RWPE1 (cell line): ENCODE results near the gene ELAVL1.

Experiments used
- CTCF ChIA-PET: fragments of 350-600 bp; sonication (Branson Sonifier 250); formaldehyde crosslinking; extraction: SDS; loops from one replicate; lab custom pipeline; 2021; lab: Yijun Ruan, JAX
- POLR2A ChIA-PET: fragments of 400-600 bp; formaldehyde crosslinking; extraction: SDS; loops from one replicate; lab custom pipeline; 2020; ENCODE audit warnings: antibody characterized with exemption; ENCODE audit not compliant: low non-redundant PET; lab: Yijun Ruan, JAX
- DNase-seq: peaks from one replicate; pipeline ENCODE4 v3.0.0; 2012; ENCODE audit warnings: low spot score
- H3K27ac ChIP-seq: fragments of 450-650 bp; 2 replicates; pipeline ENCODE4 v1.5.1; 2017
- TF ChIP-seq, protein P1 (sequence below): fragments of 450-650 bp; conservative IDR thresholded peaks from 2 replicates; pipeline ENCODE4 v1.5.1; 2017; ENCODE audit warnings: low read depth, mild to moderate bottlenecking

The ELAVL1 gene

DNA sequence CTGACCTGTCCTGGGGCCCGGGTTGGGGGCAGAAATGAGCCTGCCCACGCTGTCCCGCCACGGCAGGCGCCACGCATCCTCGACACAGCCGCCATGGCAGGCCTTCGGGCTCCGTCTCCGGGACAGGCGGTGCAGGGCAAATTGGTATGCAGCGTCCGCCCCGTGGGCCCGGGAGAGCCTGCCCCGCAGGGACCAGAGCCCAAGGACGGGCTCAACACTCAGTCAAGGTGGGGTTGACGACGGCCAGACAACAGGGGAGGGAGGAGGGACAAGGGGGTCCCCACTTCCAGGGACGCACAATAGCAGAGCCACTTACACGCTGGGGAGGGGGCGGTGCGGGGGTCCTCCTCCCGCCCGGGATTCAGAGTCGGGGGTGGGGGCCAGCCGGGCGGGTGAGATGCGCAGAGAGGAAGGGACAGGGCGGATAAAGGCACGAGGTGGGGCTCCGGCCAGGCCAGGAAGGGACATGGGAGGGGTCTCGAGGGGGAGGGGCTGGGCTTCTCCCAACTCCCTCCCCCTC is 80.7 kb downstream of the ELAVL1 start:
- DNase-seq, result no peak
- ChIA-PET POLR2A (no interaction called here), CTCF (interaction anchor here (0.6 kb wide), 1 partner anchor 161 kb away, joined by 5 read pairs; no protein-coding TSS in a partner anchor)
- TF ChIP-seq, protein P1, sequence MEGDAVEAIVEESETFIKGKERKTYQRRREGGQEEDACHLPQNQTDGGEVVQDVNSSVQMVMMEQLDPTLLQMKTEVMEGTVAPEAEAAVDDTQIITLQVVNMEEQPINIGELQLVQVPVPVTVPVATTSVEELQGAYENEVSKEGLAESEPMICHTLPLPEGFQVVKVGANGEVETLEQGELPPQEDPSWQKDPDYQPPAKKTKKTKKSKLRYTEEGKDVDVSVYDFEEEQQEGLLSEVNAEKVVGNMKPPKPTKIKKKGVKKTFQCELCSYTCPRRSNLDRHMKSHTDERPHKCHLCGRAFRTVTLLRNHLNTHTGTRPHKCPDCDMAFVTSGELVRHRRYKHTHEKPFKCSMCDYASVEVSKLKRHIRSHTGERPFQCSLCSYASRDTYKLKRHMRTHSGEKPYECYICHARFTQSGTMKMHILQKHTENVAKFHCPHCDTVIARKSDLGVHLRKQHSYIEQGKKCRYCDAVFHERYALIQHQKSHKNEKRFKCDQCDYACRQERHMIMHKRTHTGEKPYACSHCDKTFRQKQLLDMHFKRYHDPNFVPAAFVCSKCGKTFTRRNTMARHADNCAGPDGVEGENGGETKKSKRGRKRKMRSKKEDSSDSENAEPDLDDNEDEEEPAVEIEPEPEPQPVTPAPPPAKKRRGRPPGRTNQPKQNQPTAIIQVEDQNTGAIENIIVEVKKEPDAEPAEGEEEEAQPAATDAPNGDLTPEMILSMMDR, result no peak
- H3K27ac ChIP-seq, result no peak overlapping the region; the same call in 1 of the 2 replicates

- DNase-seq, result no peak
- TF ChIP-seq, protein P1, result no peak
- H3K27ac ChIP-seq, result peak overlapping the region; percentile 42
- ChIA-PET POLR2A (no interaction called here), CTCF (interaction anchor here (0.6 kb wide), 2 partner anchors 71 to 161 kb away, joined by 3 to 5 read pairs; no protein-coding TSS in a partner anchor)
Observed at GRCh38 chr19:7924241-7924640, 81.2 kb downstream of the ELAVL1 start.

DNA sequence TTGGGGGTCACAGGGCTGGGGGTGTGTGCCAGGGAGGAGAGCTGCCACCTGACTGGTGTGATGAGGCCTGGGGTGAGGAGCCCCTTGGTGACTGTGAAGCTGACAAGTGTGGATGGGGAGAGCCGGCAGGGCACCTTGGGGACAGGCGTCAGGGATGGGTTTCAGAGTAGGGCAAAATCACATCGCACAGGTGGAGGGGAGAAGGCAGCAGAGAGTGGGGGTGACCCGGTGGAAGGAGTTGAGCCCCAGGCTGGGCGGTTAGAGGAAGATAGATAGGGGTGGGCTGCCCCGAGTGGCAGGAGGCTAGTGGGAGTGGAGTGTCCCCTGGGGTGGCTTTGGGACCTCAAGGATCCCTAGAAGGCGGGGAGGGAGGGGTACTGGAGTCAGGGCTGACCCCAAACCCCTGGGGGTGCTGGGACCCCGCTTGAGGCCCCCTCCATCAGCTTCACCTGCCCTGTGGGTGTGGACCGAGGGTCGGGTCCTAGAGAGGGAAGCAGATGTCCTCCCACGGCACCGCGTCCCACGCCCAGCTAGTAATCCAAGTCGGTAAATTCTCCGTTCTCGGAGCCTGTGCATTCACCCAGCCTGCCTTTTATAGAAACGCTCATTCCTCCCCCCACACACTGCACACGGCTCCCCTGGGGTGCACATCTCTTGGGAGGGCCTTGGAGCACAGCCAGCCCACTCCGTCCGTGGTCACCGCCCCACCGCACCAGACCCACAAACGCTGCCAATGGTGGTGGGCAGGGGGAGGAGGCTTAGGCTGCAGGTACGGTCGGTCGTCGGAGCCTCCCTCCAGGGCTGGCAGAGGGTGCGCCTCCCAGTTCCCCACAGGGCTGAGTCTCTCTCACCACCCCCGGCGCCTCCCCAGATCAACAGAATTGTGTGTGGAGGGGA is 81.9 kb downstream of the ELAVL1 start:
- no peak for DNase-seq
- ChIA-PET CTCF (interaction anchor here (0.6 kb wide), 2 partner anchors 37 to 70 kb away, joined by 3 read pairs; no protein-coding TSS in a partner anchor), POLR2A (no interaction called here)
- peak overlapping the region; percentile 42 for H3K27ac ChIP-seq
- TF ChIP-seq, protein P1, result no peak

DNA sequence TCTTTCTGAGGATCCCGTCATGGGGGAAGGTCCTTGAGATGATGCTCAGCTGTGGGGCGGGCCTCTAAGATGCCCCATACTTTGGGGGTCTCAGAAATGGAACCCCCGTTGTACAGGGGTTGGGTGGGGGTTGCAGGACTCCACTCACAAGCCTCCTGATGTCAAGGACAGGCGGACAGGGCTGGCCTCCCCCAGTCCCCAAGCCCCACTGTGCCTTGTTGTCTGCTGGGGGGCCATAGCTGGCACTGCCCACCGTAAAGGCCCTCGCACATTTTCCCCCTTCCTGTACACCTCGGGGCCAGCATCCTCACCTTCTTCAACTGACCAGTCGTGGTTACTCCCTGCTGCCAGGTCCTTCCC is 82.6 kb downstream of the ELAVL1 start:
- no peak for DNase-seq
- ChIA-PET POLR2A (no interaction called here), CTCF (interaction anchor here (0.6 kb wide), 1 partner anchor 36 kb away, joined by 3 read pairs; no protein-coding TSS in a partner anchor)
- peak overlapping the region; percentile 88 for H3K27ac ChIP-seq
- TF ChIP-seq, protein P1, result no peak

DNA sequence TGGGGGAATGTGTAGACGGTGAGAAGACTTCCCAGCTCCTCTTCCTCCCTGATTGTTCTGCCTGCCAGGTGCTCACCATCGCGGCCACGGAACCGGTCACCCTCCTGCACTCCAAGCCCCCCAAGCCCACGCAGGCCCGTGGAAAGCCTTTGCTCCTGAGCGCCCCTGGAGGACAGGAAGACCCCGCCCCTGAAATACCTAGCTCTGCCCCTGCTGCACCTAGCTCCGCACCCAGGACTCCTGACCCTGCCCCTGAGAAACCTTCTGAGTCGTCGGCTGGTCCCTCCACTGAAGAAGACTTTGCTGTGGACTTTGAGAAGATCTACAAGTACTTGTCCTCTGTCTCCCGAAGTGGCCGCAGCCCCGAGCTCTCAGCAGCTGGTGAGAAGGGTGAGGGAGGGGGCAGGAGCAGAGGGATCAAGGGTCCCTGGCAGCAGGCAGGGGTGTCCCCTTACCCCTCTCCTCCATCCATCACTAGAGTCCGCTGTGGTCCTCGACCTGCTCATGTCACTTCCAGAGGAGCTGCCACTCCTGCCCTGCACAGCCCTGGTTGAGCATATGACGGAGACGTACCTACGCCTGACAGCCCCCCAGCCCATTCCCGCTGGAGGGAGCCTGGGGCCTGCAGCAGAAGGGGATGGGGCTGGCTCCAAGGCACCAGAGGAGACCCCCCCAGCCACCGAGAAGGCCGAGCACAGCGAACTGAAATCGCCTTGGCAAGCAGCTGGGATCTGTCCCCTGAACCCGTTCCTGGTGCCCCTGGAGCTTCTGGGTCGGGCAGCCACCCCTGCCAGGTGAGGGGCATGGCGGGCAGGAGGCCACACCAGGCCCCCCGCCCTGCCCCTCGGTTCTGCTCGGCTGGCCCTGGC is 83.2 kb downstream of the ELAVL1 start:
- TF ChIP-seq, protein P1, result no peak

More for the DNA sequence above, 83.2 kb downstream of the ELAVL1 start:
- ChIA-PET POLR2A (no interaction called here), CTCF (interaction anchor here (0.5 to 1.0 kb wide), 2 partner anchors 8 to 53 kb away, joined by 3 to 4 read pairs; no protein-coding TSS in a partner anchor)
- no peak for DNase-seq
- peak overlapping the region; percentile 88 for H3K27ac ChIP-seq
